ENCODE measurements around the gene TCF7L2.
A peak's percentile ranks its signal among the peaks of the same experiment; 100 is the strongest.

The TCF7L2 gene

DNA sequence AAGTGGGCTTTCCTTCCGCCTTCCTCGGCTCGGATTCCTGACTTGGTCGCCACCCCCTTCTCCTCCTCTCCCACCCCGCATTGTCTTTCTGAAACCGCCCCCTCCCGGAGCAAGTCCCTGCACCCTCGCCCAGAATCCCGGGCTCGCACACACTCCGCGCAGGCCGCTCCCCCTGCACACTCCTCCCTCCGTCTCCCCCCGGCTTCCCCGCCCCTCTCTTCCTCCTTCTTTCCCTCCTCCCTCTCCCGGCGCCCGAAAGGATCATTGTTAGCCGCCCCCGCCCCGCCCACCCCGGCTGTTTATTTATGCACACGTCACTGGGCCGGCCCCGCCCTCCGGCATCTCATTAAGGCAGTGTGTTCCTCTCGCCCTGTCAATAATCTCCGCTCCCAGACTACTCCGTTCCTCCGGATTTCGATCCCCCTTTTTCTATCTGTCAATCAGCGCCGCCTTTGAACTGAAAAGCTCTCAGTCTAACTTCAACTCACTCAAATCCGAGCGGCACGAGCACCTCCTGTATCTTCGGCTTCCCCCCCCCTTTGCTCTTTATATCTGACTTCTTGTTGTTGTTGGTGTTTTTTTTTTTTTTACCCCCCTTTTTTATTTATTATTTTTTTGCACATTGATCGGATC is at the start of gene TCF7L2:
Gene TCF7L2 (plus strand): TSS at position 373 of the 633 bp plus-strand sequence. CDS start 510 bp downstream, outside the sequence.
- H3K27me3 Mint-ChIP-seq: peaks cover 21% of the 10 kb centered on the region
- peaks cover 29% of the 10 kb centered on the region for H3K4me1 Mint-ChIP-seq
- H3K27ac Mint-ChIP-seq: peak within 1 kb of the TSS; percentile 72
- peak within 1 kb of the TSS; percentile 95 for H3K4me3 Mint-ChIP-seq
- no peaks in the 10 kb centered on the region for H3K9me3 Mint-ChIP-seq
- H3K36me3 Mint-ChIP-seq: no peaks in the 10 kb centered on the region

DNA sequence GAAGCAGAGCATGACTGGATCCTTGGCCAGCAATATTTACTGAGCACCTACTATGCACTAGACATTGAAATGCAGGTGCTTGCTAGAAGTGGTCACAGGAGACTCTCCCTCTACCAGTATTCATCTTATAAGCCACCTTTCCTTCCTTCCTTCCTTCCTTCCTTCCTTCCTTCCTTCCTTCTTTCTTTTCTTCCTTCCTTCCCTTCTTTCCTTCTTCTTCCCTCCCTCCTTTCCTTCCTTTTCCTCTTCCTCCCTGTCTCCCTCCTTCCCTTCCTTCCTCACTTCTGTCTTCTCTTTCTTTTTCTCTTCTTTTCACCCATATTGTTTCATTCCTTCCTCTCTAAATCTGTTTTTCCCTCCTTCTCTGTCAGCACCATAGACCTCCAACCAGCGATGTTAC is 47.3 kb upstream of the TCF7L2 start:
- no peaks in the 10 kb centered on the region for H3K36me3 Mint-ChIP-seq
- H3K9me3 Mint-ChIP-seq: no peaks in the 10 kb centered on the region
- peaks cover 2% of the 10 kb centered on the region for H3K27me3 Mint-ChIP-seq
- no peak overlapping the region for H3K4me3 Mint-ChIP-seq
- no peak overlapping the region for H3K27ac Mint-ChIP-seq
- no peaks in the 10 kb centered on the region for H3K4me1 Mint-ChIP-seq

DNA sequence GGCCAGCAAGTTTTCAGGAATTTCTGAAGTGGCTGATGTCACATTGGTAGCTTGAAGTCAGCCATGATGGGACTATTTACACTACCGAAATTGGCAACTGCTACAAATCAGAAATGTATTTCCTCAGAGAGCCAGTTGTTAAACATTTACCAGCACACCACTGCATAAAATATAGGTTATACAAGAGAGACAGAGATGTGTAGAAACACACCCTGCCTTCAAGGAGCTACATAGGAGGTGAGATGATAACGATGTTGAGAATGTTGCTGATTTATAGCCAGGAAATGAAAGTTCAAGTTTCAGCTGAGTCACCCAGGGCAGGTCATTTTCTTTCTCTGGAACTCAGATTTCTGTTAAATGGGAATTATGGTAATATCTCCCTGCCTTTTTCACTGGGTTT is 46.0 kb upstream of the TCF7L2 start:
- no peaks in the 10 kb centered on the region for H3K4me1 Mint-ChIP-seq
- H3K4me3 Mint-ChIP-seq: no peak overlapping the region
- no peak overlapping the region for H3K27ac Mint-ChIP-seq
- no peaks in the 10 kb centered on the region for H3K9me3 Mint-ChIP-seq
- no peaks in the 10 kb centered on the region for H3K36me3 Mint-ChIP-seq
- H3K27me3 Mint-ChIP-seq: peaks cover 2% of the 10 kb centered on the region

DNA sequence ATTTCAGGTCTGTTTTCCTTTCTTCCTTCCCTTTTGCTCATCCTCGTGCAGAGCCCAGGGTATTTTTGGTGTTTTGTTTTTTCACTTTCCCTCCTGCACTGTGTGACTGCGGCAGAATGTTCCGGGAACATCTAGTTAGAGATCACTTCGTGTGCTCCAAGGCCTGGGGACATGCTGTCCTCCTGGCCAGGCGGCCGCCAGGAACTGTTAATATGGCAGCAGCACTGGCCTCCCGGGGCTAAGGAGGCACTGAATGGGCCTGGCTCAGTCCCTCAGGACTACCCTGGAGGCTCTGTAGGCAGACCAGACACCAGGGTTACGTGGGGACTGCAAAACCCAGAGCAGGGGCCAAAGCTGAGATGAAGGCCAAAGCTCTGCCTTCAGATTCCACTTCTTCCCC is 43.1 kb upstream of the TCF7L2 start:
- Mint-ChIP-seq H3K36me3 (no peaks in the 10 kb centered on the region), H3K4me1 (no peaks in the 10 kb centered on the region), H3K27ac (no peak overlapping the region), H3K9me3 (no peaks in the 10 kb centered on the region), H3K27me3 (no peaks in the 10 kb centered on the region), H3K4me3 (no peak overlapping the region)

DNA sequence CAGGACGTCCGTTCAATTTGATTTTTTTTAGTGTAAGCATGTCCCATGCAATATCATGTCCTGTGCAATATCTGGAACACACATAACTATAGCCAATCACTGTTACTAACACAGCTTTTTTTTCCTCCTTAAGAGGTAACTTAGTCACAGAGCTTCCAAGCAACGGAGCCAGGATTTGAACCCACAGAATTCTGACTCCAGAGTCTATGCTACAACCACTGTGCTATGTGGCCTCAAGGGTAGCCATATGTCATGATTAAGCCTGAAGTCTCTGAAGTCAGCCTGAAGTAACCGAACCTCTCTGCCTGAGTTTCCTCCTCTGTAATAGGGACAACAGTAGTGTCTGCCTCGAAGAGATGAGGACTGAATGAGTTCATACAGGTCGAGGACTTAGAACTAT is 42.2 kb upstream of the TCF7L2 start:
- H3K4me1 Mint-ChIP-seq: no peaks in the 10 kb centered on the region
- no peaks in the 10 kb centered on the region for H3K36me3 Mint-ChIP-seq
- no peaks in the 10 kb centered on the region for H3K9me3 Mint-ChIP-seq
- H3K4me3 Mint-ChIP-seq: no peak overlapping the region
- no peaks in the 10 kb centered on the region for H3K27me3 Mint-ChIP-seq
- no peak overlapping the region for H3K27ac Mint-ChIP-seq

DNA sequence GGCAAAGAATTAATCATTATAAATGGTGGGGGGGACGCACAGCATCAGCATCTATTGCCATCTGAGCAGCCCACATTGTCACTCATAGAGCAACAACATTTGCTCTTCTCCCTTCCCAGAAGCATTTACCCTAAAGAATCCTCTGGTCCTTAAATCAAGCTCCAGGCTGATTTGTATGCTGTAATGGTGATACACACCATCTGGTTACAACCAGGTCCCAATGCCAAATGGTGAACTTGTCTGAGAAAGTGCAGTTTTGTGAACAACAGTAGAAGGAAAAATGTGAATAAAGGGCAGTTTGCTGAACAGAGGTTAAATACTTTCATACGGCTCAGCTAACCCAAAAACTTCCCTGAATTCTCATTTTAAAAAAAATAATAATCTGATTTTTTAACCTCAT is 38.8 kb upstream of the TCF7L2 start:
- H3K9me3 Mint-ChIP-seq: no peaks in the 10 kb centered on the region
- no peak overlapping the region for H3K4me3 Mint-ChIP-seq
- no peaks in the 10 kb centered on the region for H3K4me1 Mint-ChIP-seq
- no peaks in the 10 kb centered on the region for H3K36me3 Mint-ChIP-seq
- no peak overlapping the region for H3K27ac Mint-ChIP-seq
- H3K27me3 Mint-ChIP-seq: no peaks in the 10 kb centered on the region

DNA sequence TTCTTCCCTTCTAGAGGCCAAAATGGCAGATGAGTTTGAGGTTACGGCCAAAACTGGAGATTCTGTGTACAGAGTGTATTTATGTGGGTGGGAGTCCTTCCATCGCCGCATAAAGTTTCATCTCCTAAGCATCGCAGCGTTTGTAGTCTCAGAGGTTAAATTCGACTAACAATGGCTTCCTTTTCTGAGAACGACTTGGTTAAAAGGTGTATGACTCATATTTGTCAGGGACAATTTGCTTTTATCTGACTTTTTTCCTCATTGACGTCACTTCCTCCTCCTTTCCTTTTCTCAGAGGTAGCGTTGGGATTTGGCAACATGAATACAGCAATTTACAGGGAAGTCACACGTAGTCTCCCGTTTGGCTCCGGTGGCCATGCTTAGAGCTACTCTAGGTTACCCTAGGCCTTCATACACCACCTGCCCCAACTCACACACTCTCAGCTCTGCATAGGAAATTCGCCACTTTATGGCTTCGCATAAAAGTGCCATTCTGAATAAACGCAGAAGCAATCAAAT is 37.6 kb upstream of the TCF7L2 start:
- Mint-ChIP-seq H3K27ac (no peak overlapping the region), H3K27me3 (no peaks in the 10 kb centered on the region), H3K4me3 (no peak overlapping the region), H3K9me3 (no peaks in the 10 kb centered on the region), H3K4me1 (no peaks in the 10 kb centered on the region), H3K36me3 (no peaks in the 10 kb centered on the region)

DNA sequence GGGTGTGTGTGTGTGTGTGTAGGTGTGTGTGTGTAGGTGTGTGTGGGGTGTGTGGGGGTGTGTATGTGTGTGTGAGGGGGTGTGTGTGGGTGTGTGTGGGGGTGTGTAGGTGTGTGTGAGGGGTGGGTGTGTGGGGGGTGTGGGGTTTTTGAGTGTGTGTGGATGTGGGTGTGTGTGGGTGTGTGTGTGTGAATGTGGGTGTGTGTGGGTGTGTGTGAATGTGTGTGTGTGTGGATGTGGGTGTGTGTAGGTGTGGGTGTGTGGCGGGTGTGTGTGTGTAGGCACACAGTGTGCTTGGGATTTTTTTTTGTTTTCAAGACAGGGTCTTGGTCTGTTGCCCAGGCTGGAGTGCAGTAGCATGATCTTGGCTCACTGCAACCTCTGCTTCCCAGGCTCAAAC is 36.8 kb upstream of the TCF7L2 start:
- Mint-ChIP-seq H3K4me1 (no peaks in the 10 kb centered on the region), H3K4me3 (no peak overlapping the region), H3K36me3 (no peaks in the 10 kb centered on the region), H3K27me3 (no peaks in the 10 kb centered on the region), H3K27ac (no peak overlapping the region), H3K9me3 (no peaks in the 10 kb centered on the region)

DNA sequence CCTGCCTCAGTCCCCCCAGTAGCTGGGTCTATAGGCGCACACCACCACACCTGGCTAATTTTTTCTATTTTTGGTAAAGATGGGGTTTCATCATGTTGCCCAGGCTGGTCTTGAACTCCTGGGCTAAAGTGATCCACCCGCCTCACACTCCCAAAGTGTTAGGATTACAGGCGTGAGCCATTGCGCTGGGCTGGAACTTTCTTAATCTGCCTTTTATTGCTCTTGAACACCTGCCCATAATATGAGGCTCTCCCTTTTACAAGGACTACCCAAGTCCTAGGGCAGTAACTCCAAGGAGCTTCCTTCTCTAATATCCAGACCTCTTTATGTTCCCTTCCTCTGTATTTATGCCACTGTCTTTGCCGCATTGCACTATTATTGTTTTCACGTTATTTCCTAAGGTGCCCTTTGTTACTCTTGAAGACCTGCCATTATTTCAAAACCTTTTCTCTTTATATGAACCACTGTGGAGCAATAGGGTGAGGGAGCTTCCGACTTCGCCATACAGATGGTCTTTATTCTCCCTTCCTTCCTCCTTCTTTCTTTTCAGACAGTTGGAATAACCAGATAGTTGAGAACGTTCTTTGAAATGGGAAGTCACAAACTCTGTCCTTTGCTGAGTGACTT is 36.3 kb upstream of the TCF7L2 start:
- no peaks in the 10 kb centered on the region for H3K27me3 Mint-ChIP-seq
- H3K4me3 Mint-ChIP-seq: no peak overlapping the region
- H3K4me1 Mint-ChIP-seq: no peaks in the 10 kb centered on the region
- H3K36me3 Mint-ChIP-seq: no peaks in the 10 kb centered on the region
- H3K9me3 Mint-ChIP-seq: no peaks in the 10 kb centered on the region
- H3K27ac Mint-ChIP-seq: no peak overlapping the region

DNA sequence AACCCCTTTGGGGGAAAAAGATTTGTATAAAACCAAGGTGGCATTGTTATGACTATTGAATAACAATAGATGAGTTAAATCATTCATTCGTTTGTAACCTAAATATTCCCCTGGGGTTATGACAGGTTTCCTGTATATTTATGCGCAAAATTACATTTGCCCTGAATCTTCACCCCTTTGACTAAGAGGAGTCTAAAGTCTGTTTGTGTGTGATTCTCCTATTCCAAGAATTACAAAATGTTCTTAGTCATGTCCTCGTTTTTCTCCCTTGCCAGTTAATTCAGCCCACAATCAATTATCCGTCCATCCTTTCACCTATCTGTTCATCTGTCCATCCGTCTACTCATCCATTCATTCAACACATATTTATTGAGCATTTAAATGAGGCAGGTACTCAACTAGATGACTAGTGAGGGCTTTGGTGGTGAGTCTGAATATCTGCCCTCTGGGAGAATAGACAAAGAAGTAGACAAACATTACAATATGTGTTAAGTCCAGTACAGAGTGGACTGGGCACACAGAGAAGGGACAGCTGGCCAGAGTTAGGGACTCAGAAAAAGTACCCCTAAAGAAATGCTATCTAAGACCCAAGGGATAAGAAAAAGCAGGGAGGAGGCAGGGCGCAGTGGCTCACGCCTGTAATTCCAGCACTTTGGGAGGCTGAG is 35.6 kb upstream of the TCF7L2 start:
- H3K4me1 Mint-ChIP-seq: no peaks in the 10 kb centered on the region
- H3K4me3 Mint-ChIP-seq: no peak overlapping the region
- H3K27me3 Mint-ChIP-seq: no peaks in the 10 kb centered on the region
- no peaks in the 10 kb centered on the region for H3K9me3 Mint-ChIP-seq
- H3K36me3 Mint-ChIP-seq: no peaks in the 10 kb centered on the region
- no peak overlapping the region for H3K27ac Mint-ChIP-seq

DNA sequence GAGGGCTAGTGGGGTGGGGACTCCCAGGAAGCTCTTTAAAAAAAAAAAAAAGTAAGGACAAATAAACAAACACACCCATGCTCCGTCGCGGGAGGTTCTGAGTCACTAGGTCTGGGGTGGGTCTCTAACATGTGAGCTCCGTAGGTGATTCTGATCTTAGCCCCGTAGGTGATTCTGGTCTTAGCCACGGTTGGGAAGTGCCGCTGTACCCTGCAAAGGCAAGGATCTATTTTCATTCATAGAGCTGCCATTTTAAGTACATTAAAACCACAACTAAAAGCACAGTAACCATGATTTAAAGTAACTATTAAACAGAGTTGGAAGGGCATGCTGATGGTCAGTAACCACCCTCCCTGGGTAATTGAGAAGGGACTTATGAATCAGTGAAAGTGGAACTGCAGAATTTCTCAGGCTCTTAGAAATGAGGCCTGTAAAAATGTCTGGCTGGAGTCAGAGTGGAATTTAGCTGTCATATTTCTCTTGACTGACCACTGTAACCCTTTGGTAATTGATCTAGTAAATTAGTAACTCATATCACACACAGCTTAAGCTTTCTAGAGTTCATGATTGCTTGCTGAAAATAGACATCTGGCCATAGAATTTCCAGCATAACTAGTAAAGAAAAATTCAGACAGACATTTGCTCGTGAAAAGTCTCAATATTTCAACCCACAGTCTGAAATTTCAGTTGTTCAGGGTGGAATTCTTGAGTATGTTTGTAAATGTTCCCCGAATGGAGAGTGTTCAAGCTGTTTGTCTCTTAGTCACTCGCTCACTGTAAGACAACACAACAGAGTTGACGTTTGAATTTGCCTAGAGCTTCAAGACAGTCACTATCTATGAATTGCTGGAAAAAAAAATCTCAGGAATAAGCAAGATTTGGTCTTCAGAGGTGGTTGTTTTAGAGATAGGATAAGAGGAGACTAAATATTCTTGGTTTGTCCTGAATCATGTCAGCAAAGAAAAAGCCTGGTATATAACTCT is 34.2 kb upstream of the TCF7L2 start:
- Mint-ChIP-seq H3K9me3 (no peaks in the 10 kb centered on the region), H3K27me3 (no peaks in the 10 kb centered on the region), H3K4me1 (no peaks in the 10 kb centered on the region), H3K36me3 (no peaks in the 10 kb centered on the region), H3K27ac (no peak overlapping the region), H3K4me3 (no peak overlapping the region)

DNA sequence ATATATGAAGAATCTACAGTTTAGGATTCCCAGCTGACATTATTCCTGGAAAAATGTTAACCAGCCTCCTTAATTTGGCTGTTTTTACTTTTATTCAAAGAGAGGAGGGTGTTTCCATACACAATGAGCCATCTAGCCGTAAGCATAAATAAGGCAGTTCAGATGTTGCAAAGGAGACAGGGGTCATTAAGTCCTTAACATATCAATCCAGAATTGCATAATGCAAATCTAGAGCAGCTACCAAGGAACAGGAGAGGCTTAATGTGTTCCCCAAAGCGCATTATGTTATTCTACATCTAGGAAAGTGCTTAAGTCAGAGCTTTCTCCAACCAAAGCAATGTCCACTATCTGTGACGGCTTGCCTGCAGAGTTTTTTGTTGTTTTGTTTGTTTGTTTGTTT is 32.4 kb upstream of the TCF7L2 start:
- H3K27ac Mint-ChIP-seq: no peak overlapping the region
- no peaks in the 10 kb centered on the region for H3K9me3 Mint-ChIP-seq
- H3K4me3 Mint-ChIP-seq: no peak overlapping the region
- H3K4me1 Mint-ChIP-seq: no peaks in the 10 kb centered on the region
- no peaks in the 10 kb centered on the region for H3K27me3 Mint-ChIP-seq
- no peaks in the 10 kb centered on the region for H3K36me3 Mint-ChIP-seq

DNA sequence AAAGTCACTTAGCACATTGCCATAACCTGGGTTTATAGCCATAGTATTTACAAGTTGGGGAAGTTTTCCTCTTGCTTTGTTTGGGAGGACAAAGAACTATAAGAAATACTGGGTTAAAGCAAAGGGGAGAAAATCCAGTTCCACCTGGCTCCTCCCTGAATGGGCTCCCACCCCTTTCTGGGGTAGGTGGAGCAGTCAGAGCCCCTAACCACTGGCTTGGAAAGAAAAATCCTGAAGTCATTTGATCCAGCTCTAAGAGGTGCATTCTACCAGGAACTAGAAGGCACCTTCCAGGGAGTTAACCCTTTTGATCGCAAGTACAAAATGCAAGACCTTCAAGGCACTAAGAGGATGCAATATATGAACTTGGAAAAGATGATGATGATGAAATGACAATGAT is 31.3 kb upstream of the TCF7L2 start:
- Mint-ChIP-seq H3K4me3 (no peak overlapping the region), H3K9me3 (no peaks in the 10 kb centered on the region), H3K27ac (no peak overlapping the region), H3K4me1 (no peaks in the 10 kb centered on the region), H3K27me3 (no peaks in the 10 kb centered on the region), H3K36me3 (no peaks in the 10 kb centered on the region)

DNA sequence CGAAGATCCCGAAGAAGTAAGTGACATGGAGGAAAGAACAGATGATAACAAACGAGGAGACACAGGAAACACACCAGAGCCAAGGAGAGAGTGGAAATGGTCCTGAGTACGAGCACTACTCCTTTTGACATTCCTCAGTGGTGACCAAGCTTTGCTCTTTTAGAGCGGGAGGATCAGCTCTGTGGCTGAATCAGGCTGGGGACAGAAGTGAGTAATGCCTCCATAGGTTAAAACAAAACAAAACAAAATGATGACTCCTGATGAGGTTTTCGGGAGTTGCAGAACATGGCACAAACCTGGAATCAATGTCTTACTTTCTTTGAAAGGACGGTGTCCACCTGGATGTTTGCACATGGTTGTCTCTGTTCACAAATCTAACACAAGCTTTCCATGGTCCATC is 30.3 kb upstream of the TCF7L2 start:
- Mint-ChIP-seq H3K9me3 (no peaks in the 10 kb centered on the region), H3K27me3 (no peaks in the 10 kb centered on the region), H3K4me1 (no peaks in the 10 kb centered on the region), H3K27ac (no peak overlapping the region), H3K36me3 (no peaks in the 10 kb centered on the region), H3K4me3 (no peak overlapping the region)

DNA sequence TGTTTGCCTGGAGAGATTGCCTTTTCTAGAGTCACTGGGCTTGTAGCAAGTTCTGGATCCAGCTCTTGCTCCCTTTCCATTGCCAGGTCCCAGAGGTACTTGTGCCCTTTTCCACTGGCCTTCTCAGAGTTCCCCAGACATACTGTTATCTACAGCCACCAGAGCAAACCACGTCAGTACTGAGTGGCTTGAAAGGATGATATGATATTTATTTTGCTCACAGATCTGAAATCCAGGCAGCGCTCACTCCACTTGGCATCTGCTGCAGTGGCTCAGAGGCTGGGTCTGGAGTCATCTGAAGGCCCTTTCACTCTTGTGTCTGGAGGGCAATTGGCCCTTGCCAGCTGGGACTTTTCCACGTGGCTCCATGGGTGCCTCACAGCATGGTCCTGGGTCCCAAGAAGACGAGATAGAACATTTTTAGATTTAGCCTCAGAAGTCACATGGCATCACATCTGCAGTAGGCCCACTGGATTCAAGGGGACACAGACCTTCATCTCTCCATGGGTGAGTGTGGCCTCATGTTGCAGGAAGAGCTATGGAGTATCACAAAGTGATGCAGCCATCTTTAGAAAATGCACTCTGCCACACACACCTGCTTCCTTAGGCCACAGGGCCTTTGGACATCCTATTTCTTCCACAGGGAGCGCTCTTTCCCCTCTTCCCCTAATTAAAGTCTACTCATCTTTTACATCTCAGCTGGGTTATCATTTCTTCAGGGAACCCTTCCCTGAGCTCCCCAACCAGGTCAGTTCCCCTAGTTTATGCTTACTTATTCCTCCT is 22.9 kb upstream of the TCF7L2 start:
- Mint-ChIP-seq H3K4me1 (no peaks in the 10 kb centered on the region), H3K9me3 (peaks cover 5% of the 10 kb centered on the region), H3K36me3 (peaks cover 2% of the 10 kb centered on the region), H3K27me3 (peaks cover 2% of the 10 kb centered on the region), H3K4me3 (no peak overlapping the region), H3K27ac (no peak overlapping the region)

Measured in activated naive CD4-positive, alpha-beta T cell treated with anti-CD3 and anti-CD28 coated beads, Interleukin-2, amount 50 U/mL, for 24 hours (primary cell).